GM10248 (cell line): ENCODE measurements around the gene MRTO4.

Experiments used
- CTCF ChIA-PET: fragments of 300-600 bp; sonication (Branson Sonifier 250); formaldehyde crosslinking; extraction: SDS; loops from one replicate; lab custom pipeline; 2021; ENCODE audit warnings: antibody characterized with exemption; lab: Yijun Ruan, JAX
- POLR2A ChIA-PET: fragments of 350-650 bp; sonication (Branson Sonifier 250); formaldehyde crosslinking; extraction: SDS; loops from one replicate; lab custom pipeline; 2020; ENCODE audit warnings: antibody characterized with exemption; lab: Yijun Ruan, JAX
- DNase-seq: peaks from one replicate; pipeline ENCODE4 v3.0.0; 2012; ENCODE audit errors: extremely low spot score
- CTCF ChIP-seq: IDR thresholded peaks from 2 replicates; pipeline ENCODE4 v1.5.1; 2012; ENCODE audit warnings: mild to moderate bottlenecking, low read depth; ENCODE audit errors: extremely low read depth, missing control alignments, control extremely low read depth

MRTO4 gene

GRCh38 chr1:19306941-19307340 is 55.3 kb downstream of the MRTO4 start:
- ChIA-PET POLR2A (no interaction called here), CTCF (no interaction called here)
- no peak for TF ChIP-seq CTCF
- DNase-seq = no peak

- no peak for DNase-seq
- TF ChIP-seq CTCF = no peak
- ChIA-PET POLR2A (no interaction called here), CTCF (no interaction called here)
Observed at GRCh38 chr1:19307794-19308508, 56.3 kb downstream of the MRTO4 start.

GRCh38 chr1:19308509-19308907 is 56.9 kb downstream of the MRTO4 start:
- POLR2A ChIA-PET = no interaction called here
- CTCF ChIA-PET = no interaction called here
- no peak for TF ChIP-seq CTCF
- DNase-seq = no peak

GRCh38 chr1:19309123-19309813 is 57.7 kb downstream of the MRTO4 start:
- CTCF ChIA-PET = no interaction called here
- POLR2A ChIA-PET = no interaction called here
- no peak for DNase-seq
- TF ChIP-seq CTCF = no peak
